HG03571 (cell line): ENCODE data around the gene SPC25.

ENCODE experiments used
- ATAC-seq: cut with Tn5 transposase; IDR thresholded peaks from one replicate; pipeline ENCODE4 v1.9.1; 2021; ENCODE audit not compliant: unreplicated experiment

The SPC25 gene

DNA sequence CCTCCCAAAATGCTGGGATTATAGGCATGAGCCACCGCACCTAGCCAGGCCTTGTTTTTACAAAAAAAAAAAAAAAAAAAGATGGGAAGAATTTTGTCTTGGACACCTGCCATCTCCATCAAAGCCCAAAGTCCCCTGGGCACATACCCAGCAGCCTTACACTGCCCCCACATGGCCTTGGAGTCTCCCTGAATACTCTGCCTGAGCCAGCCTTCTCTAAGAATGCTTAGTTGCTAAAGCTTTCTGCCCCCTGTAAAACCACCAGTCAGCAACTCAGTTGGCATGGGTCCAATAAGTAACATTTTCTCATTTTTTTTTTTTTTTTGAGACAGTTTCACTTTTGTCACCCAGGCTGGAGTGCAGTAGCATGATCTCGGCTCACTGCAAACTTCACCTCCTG, 40.6 kb downstream of the SPC25 start:
- no peak for ATAC-seq

DNA sequence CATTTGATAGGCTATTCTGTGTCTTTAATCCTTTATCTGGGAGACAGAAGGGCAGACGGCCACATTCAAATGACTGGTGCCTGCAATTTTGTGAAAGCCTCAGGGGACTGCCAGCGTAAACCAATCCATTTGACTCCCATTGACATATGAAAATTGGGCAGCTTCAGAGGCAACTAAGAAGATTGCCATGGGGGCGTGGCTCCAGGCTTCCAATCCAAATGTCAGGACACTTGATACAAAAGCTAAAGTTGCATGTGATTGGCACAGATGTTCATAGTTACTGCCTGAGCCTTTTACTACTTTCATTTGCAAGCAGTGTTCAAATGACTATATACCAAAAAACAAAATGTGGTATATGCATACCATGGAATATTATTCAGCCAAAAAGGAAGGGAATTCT, 42.0 kb downstream of the SPC25 start:
- no peak for ATAC-seq

DNA sequence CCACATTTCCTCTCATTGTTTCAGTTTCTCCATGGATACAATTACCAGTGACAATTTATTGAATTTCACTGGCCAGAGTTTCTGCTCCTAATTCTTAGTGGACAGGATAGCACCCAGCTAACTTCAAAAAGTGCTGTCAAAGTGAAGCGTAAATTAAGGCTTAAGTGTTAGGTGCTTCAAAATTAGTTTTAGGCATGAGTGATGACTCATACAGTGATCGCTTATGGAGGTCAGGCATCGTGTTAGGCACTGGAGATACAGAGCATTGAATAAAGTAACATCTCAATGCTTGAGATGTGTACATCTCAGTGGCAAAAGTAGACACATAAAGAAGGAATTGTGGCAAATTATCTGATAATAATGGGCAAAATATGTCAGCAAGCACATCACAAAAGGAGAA, 47.0 kb downstream of the SPC25 start:
- no peak for ATAC-seq

DNA sequence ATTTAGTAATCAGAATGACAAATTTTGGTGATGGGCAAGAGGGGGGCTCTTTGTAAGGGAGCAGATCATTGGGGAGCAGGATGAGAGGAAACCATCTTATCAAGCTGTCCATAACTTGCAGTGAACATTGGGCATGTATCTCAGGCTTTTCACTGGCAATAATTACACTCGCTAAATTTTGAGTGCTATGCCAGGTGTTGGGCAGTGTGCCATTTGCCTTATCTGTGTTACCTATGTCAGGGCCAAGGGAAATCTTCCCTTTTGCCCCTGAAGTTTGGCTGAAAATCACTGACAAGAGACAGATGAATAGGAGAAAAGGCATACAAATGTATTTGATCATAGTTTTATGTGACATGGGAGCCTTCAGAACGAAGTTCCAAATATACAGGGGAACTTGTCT, 48.8 kb downstream of the SPC25 start:
- ATAC-seq, result no peak

DNA sequence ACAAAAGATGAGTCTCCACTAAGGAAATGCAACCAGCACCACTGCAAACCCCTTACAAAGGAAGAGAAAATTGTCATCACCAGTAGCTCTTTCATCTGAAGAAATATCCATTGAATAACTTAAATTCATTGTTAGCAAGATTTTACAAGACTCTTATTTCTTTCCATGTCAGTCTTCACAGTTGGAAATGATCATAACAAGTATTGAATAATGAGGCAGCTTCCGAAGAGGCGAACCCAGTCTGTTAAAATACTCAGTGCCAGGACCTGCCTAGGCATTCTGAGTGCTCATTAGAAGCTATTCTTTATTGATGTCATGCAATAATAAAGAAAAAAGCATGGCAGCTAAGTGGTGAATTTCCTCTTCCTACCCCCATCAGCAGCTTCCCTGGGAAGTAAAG, 54.3 kb downstream of the SPC25 start:
- ATAC-seq, result no peak

DNA sequence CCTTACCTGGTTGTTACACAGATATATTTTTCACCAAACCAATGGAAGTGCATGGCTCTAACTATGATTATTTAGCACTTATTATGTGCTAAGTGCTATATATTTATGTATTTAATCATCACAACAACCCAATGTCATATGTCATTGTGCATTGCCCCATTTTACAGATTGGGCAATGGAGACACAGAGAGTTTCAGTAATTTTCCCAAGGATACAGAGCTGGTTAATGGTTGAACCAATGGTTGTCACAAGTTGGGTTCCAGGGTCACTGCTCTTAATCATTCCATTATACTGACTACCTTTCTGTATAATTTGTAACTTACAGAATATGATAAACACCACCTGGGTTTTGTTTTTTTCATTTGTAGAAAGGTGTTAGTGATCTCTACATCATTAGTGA, 58.6 kb downstream of the SPC25 start:
- no peak for ATAC-seq

DNA sequence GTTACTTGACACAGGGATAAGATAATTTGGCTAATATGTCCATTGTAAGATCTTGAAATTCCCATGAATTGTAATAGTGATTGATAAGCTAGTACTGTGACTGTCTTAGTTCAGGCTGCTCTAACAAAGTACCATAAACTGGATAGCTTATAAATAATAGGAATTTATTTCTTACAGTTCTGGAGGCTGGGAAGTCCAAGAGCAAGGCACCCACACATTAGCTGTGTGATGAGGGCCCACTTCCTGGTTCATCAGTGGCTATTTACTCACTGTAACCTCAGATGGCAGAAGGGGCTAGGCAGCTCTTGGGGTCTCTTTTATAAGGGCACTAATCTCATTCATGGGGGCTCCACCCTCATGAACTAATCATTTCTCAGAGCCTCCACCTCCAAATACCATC, 59.3 kb downstream of the SPC25 start:
- no peak for ATAC-seq

DNA sequence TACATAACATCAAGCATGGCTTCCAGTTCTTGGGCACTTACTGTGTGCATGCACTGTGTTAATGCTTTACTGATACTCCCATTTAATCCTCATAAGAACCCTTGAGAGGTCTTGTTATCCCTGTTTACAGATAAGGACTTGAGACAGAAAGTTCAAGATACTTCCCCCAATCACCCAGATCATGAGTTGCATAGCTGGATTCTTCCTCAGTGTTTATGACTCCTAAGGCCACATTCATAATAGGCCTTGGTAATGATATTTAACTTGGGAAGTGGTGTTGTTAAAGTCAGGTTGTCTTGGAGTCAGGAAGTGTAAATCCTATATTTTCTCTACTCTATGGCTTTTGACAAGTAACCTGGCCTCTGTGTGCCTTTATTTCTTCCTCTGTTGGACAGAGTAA, 65.1 kb downstream of the SPC25 start:
- no peak for ATAC-seq

DNA sequence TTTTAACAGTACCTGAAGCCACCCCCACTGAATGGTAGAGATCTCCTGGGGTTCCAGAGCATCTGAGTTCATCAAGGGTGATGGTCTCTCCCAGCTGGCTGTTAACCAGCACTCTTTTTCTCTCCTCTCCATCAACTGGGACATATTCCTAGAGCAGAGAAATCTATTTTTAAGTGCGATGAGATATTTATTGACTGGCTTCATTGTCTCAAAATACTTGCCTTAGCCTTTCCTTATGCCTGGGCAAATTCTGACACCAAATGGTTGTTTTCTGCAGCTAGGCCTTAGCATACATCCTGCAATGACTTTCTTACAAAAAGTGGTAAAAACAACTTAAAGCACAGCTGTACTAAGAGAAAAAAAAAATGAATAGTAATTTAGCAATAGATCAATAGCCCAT, 68.2 kb downstream of the SPC25 start:
- ATAC-seq, result no peak

DNA sequence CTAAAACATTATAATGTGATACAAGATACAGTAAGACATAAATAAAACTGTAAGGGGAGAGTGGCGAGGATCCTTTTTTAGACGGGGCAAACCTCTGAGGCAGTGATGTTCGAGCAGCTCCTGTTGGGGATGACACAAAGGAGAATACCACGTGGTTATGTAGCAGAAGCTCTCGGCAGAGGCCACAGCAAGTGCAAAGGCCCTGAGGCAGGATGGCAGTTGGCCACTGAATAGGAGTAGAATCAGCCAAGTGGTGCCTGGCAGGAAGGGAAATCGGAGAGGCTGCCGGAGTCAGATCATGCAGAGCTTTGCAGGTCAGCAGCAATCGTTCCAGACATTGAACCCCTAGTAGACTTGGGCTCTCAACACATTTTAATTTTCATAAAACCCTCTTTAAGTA, 68.7 kb downstream of the SPC25 start:
- ATAC-seq, result no peak
